Measurements from ENCODE around the gene LHX3. TPM values are rescaled to one million over a fixed set of nuclear protein-coding genes. Genes with fewer than 3 reads are reported as not detected.

LHX3 gene
- total RNA-seq, 1 experiment from 2014 or later, result not detected

GRCh38 chr9:136250676-136251075 is 45.7 kb upstream of the LHX3 start:
- TF ChIP-seq EZH2 (IDR thresholded peaks at IDR 0.05; ENCODE audit: low read length, unreplicated experiment) (no peak), CTCF (conservative IDR thresholded peaks at IDR 0.05; ENCODE audit: low read depth, low read length) (no peak), EZH2phosphoT487 (IDR thresholded peaks at IDR 0.05; ENCODE audit: borderline replicate concordance, low read length) (no peak)
- Histone ChIP-seq H2AFZ (ENCODE audit: low read length) (no peak overlapping the region), H3K4me3 (ENCODE audit: low read length) (no peak overlapping the region), H3K9me3 (ENCODE audit: low read length) (no peaks in the 10 kb centered on the region), H3K27me3 (ENCODE audit: low read length) (no peaks in the 10 kb centered on the region), H3K4me2 (ENCODE audit: low read length) (no peak overlapping the region), H3K79me2 (ENCODE audit: low read length) (no peaks in the 10 kb centered on the region), H3K9ac (ENCODE audit: low read length) (no peak overlapping the region), H3K4me1 (ENCODE audit: insufficient read depth, low read length) (peaks cover 4% of the 10 kb centered on the region; the same call in 1 of the 2 replicates), H3F3A (ENCODE audit: low read length, unreplicated experiment) (no peaks in the 10 kb centered on the region), H3K27ac (ENCODE audit: low read length) (no peak overlapping the region), H3K9me2 (replicated peaks; ENCODE audit: low read length) (no peaks in the 10 kb centered on the region), H3K36me3 (ENCODE audit: low read depth, low read length) (no peaks in the 10 kb centered on the region), H4K20me1 (ENCODE audit: low read length) (no peaks in the 10 kb centered on the region)
- POLR2A ChIA-PET (ENCODE audit: unreplicated experiment), result no interaction called here
- ATAC-seq, result no peak
- CTCF ChIA-PET, result no interaction called here
- DNase-seq, result no peak
- no TSS peak for BruUV-seq (replicated peaks)
- intact Hi-C loops (cut with micrococcal nuclease), result no loop called here

DNA sequence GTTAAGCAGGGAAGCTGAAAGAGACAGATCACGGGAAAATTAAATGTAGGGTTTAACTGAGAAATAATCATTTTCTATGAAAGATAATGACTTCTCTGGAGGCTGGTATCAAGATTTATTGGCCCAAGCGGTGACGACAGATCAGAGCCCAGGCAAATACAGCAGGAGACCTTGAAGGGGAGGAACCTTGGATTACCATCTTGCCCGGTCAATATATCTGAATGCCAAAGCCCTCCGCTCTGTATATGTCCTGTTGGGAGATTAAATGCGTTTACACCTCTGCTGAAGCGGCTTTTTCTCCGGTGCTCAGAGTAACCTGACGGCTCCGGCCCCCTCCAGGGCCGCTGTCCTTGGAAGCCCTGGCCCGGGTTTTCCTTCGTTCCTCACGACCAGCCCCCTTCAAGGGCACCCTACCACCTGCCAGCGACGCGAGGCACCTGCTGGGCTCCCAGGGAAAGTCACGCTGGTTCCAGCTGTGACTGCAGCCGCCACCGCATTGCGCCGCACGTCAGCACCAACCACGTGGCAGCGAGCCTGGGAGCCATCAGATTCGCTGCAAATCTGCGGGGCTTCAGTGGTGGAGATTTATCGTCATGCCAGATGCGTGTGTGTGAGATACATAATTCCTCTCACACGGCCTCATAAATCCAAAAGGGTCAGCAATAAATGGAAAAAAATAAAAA is 45.1 kb upstream of the LHX3 start:
- no peak overlapping the region for H2AFZ ChIP-seq (ENCODE audit: low read length)
- no peak overlapping the region for H3K4me3 ChIP-seq (ENCODE audit: low read length)
- BruUV-seq (replicated peaks), result no TSS peak
- H3K9me3 ChIP-seq (ENCODE audit: low read length), result no peaks in the 10 kb centered on the region
- H3K27ac ChIP-seq (ENCODE audit: low read length), result no peak overlapping the region
- no peaks in the 10 kb centered on the region for H3F3A ChIP-seq (ENCODE audit: low read length, unreplicated experiment)
- no peak overlapping the region for H3K9ac ChIP-seq (ENCODE audit: low read length)
- H3K4me1 ChIP-seq (ENCODE audit: insufficient read depth, low read length), result peaks cover 4% of the 10 kb centered on the region; the same call in 1 of the 2 replicates
- H3K4me2 ChIP-seq (ENCODE audit: low read length), result no peak overlapping the region
- TF ChIP-seq EZH2phosphoT487 (IDR thresholded peaks at IDR 0.05; ENCODE audit: borderline replicate concordance, low read length) (no peak), EZH2 (IDR thresholded peaks at IDR 0.05; ENCODE audit: low read length, unreplicated experiment) (no peak)
- peaks cover 3% of the 10 kb centered on the region for H3K79me2 ChIP-seq (ENCODE audit: low read length)
- ChIA-PET CTCF (no interaction called here), POLR2A (ENCODE audit: unreplicated experiment) (no interaction called here)
- DNase-seq, result no peak
- H3K27me3 ChIP-seq (ENCODE audit: low read length), result no peaks in the 10 kb centered on the region
- H4K20me1 ChIP-seq (ENCODE audit: low read length), result no peaks in the 10 kb centered on the region
- no peak for ATAC-seq
- no peaks in the 10 kb centered on the region for H3K36me3 ChIP-seq (ENCODE audit: low read depth, low read length)
- H3K9me2 ChIP-seq (replicated peaks; ENCODE audit: low read length), result no peaks in the 10 kb centered on the region
- intact Hi-C loops (cut with micrococcal nuclease), result no loop called here

GRCh38 chr9:136248951-136249876 is 44.3 kb upstream of the LHX3 start:
- intact Hi-C loops (cut with micrococcal nuclease), result no loop called here
- BruUV-seq (replicated peaks), result no TSS peak
- ATAC-seq, result no peak

More at GRCh38 chr9:136248951-136249876, 44.3 kb upstream of the LHX3 start:
- Histone ChIP-seq H3K4me2 (ENCODE audit: low read length) (no peak overlapping the region), H3K9me2 (replicated peaks; ENCODE audit: low read length) (no peaks in the 10 kb centered on the region), H3K4me1 (ENCODE audit: insufficient read depth, low read length) (peaks cover 10% of the 10 kb centered on the region), H3K9ac (ENCODE audit: low read length) (no peak overlapping the region), H3K4me3 (ENCODE audit: low read length) (no peak overlapping the region), H3K27ac (ENCODE audit: low read length) (no peak overlapping the region), H2AFZ (ENCODE audit: low read length) (no peak overlapping the region), H3K79me2 (ENCODE audit: low read length) (peaks cover 11% of the 10 kb centered on the region), H4K20me1 (ENCODE audit: low read length) (0 out of 2 replicates have a peak, but pooled peaks cover 3% of the 10 kb centered on the region), H3K9me3 (ENCODE audit: low read length) (no peaks in the 10 kb centered on the region), H3F3A (ENCODE audit: low read length, unreplicated experiment) (no peaks in the 10 kb centered on the region), H3K27me3 (ENCODE audit: low read length) (no peaks in the 10 kb centered on the region), H3K36me3 (ENCODE audit: low read depth, low read length) (no peaks in the 10 kb centered on the region)
- no peak for DNase-seq
- ChIA-PET CTCF (no interaction called here), POLR2A (ENCODE audit: unreplicated experiment) (no interaction called here)
- no peak for TF ChIP-seq EZH2phosphoT487 (IDR thresholded peaks at IDR 0.05; ENCODE audit: borderline replicate concordance, low read length)
- TF ChIP-seq EZH2 (IDR thresholded peaks at IDR 0.05; ENCODE audit: low read length, unreplicated experiment), result no peak
- no peak for TF ChIP-seq CTCF (conservative IDR thresholded peaks at IDR 0.05; ENCODE audit: low read depth, low read length)
